Colonic mucosa (tissue), 4 donors: Measurements from ENCODE around the gene REG3G. TPM values are rescaled to one million over a fixed set of nuclear protein-coding genes. Genes with fewer than 3 reads are reported as not detected.

Source experiments
- DNase-seq: peaks from one replicate; pipeline ENCODE4 v3.0.0-alpha.2; 2020
- H3K27ac ChIP-seq: fragments of 200-600 bp; one replicate; pipeline ENCODE4 v1.8.0; 2021
- H3K27me3 ChIP-seq: fragments of 200-600 bp; one replicate; pipeline ENCODE4 v1.8.0; 2021
- H3K36me3 ChIP-seq: fragments of 200-600 bp; one replicate; pipeline ENCODE4 v1.8.0; 2021
- H3K4me1 ChIP-seq: fragments of 200-600 bp; one replicate; pipeline ENCODE4 v1.8.0; 2021; ENCODE audit warnings: mild to moderate bottlenecking
- H3K4me3 ChIP-seq: fragments of 200-600 bp; one replicate; pipeline ENCODE4 v1.8.0; 2021
- H3K9ac ChIP-seq, 2 donors: one replicate each; pipeline ENCODE4 v1.7.0; 2013; ENCODE audit warnings: control low read depth in 2 of 2, low read depth in 2 of 2, low read length in 2 of 2
- H3K9me3 ChIP-seq: fragments of 200-600 bp; one replicate; pipeline ENCODE4 v1.8.0; 2021
- intact Hi-C: fragments of 100-400 bp; cut with DNase I; formaldehyde crosslinking; loops from one replicate; pipeline ENCODE4 v1.14.1; 2022
- total RNA-seq, 2 donors: library from RNA; stranded (reverse); fragmentation: NEBNext Ultra II Directional in 1 of 2; extraction: Animal tissue kit (Norgen Biotek cat#: 25700) in 1 of 2; gene quantifications; one replicate each; pipeline ENCODE4 v1.2.1, GENCODE V29; 2021
- TF ChIP-seq, protein P1 (sequence below): fragments of 200-600 bp; IDR thresholded peaks from one replicate; pipeline ENCODE4 v1.8.0; 2022; ENCODE audit warnings: antibody characterized with exemption, mild to moderate bottlenecking
- donor health status: healthy.
- donor health status: DM: no; HTN: no; CAD: no.
- donor health status: DM: no; HTN: no; CAD: no.

The REG3G gene
- total RNA-seq, 2 donors from 2014 or later, result 1.1 TPM; not detected in 1

DNA sequence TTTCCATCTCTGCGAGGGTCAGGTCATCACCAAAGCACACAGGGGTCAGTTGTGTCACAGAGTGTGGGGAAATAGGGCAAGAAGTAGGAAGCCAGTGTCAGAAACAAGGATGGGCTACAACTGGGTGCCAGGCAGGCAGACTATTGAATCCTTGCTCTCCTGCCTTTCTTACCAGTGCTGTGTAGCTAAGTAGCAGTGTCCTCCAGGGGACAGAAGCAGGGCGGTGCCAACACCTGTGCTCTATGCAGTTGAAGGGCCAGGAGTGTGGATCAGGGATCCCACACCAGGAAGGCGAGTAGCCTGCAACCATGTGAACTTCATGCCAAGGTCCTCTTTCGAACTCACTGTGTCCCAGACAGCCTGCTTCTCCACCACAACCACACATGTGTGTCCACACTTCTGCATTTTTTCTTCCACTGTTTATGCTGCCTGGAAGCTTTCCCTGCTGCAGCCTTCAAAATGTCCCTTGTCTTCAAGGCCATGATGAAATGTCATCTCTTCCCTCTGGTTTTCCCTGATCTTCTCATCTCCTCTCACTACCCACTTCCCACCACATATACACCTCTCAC is 25.4 kb upstream of the REG3G start:
- DNase-seq, result no peak
- Histone ChIP-seq H3K9me3 (no peaks in the 10 kb centered on the region), H3K27me3 (no peaks in the 10 kb centered on the region), H3K4me3 (no peak overlapping the region), H3K27ac (no peak overlapping the region), H3K4me1 (no peaks in the 10 kb centered on the region), H3K36me3 (no peaks in the 10 kb centered on the region), H3K9ac (no peak overlapping the region)
- TF ChIP-seq, protein P1, sequence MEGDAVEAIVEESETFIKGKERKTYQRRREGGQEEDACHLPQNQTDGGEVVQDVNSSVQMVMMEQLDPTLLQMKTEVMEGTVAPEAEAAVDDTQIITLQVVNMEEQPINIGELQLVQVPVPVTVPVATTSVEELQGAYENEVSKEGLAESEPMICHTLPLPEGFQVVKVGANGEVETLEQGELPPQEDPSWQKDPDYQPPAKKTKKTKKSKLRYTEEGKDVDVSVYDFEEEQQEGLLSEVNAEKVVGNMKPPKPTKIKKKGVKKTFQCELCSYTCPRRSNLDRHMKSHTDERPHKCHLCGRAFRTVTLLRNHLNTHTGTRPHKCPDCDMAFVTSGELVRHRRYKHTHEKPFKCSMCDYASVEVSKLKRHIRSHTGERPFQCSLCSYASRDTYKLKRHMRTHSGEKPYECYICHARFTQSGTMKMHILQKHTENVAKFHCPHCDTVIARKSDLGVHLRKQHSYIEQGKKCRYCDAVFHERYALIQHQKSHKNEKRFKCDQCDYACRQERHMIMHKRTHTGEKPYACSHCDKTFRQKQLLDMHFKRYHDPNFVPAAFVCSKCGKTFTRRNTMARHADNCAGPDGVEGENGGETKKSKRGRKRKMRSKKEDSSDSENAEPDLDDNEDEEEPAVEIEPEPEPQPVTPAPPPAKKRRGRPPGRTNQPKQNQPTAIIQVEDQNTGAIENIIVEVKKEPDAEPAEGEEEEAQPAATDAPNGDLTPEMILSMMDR, result no peak
- intact Hi-C loops, result no loop called here

DNA sequence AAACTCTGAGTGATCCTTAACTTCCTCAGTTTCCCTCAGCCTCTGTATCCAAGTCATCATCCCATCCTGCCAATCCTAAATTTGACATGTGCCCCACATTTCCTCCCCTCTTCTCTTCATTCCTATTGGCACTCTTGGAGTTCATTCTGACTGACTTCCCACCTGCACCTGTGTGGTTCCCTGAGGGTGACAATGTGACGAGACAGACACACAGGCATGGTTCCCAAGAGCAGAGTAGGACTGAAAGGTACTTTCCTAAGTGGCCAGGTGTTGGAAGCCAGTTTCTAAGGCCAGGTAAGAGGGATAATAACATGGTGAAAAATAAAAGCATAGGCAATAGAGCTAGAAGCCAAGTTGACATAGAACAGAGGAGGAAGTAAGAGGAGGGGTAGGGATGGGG is 24.2 kb upstream of the REG3G start:
- TF ChIP-seq, protein P1, result no peak
- intact Hi-C loops, result no loop called here

DNA sequence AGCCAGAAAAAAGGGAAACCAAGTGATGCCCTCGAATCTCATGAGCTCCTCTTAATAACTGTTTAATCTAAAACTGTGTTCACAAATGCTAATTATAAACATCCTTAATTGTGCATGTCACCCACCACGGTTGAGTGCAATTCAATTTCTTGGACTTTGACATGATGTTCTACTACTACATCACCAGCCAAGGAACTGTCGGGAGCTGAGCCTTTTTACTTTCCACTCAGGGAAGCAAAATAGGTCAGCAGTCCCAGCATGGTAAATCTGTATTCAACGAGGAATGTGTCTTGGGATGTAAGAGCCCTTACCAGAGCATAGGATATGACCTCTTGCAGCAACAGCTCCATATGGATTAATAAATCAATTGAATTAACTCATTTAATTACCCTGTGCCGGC is 20.8 kb upstream of the REG3G start:
- no peaks in the 10 kb centered on the region for H3K36me3 ChIP-seq
- no peaks in the 10 kb centered on the region for H3K27me3 ChIP-seq
- H3K4me1 ChIP-seq, result no peaks in the 10 kb centered on the region
- H3K4me3 ChIP-seq, result no peak overlapping the region
- no peaks in the 10 kb centered on the region for H3K9me3 ChIP-seq
- DNase-seq, result no peak
- TF ChIP-seq, protein P1, result no peak
- no peak overlapping the region for H3K27ac ChIP-seq
- intact Hi-C loops, result no loop called here
- no peak overlapping the region for H3K9ac ChIP-seq

More for the DNA sequence above, 24.2 kb upstream of the REG3G start:
- Histone ChIP-seq H3K4me3 (no peak overlapping the region), H3K9ac (no peak overlapping the region), H3K36me3 (no peaks in the 10 kb centered on the region), H3K9me3 (no peaks in the 10 kb centered on the region), H3K4me1 (no peaks in the 10 kb centered on the region), H3K27me3 (no peaks in the 10 kb centered on the region), H3K27ac (no peak overlapping the region)
- DNase-seq, result no peak

DNA sequence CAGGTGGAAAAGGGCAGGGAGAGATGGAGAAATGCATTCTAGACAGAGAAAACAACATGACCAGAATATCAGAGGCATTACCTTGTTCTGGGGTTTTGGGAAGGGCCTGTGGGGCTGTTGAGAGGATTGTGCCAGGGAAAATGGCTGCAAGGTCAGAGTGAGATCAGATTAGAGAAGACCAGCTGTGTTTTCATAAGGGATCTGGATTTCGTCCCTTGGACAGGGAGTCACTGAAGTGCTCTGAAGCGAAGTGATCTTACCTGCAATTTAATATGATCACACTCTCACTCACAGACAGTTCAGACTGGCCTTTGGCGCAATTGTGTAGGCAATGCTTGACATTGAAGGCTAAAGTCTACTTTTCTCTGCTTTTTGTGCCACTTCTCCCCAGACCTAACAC is 20.3 kb upstream of the REG3G start:
- Histone ChIP-seq H3K4me1 (no peaks in the 10 kb centered on the region), H3K27me3 (no peaks in the 10 kb centered on the region), H3K36me3 (no peaks in the 10 kb centered on the region), H3K4me3 (no peak overlapping the region), H3K27ac (no peak overlapping the region), H3K9me3 (no peaks in the 10 kb centered on the region), H3K9ac (no peak overlapping the region)
- TF ChIP-seq, protein P1, result no peak
- intact Hi-C loops, result no loop called here
- no peak for DNase-seq

DNA sequence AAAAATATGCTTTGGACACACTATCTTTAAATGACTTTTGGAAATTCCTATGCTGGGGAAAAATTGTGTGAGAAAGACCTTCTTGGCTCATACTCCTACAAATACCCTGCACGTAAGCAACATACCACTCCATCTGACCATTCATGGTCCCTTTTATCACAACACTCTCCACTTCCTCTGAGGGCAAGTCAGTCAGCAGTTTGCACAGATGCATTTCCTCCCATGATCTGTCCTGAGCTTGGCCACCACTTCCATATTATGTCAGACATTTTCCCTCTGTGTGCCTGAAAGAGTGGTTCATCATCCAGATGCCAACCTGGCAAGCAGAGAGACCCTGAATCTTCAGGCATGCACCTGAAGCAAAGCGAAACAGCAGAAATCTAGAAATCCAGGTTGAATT is 16.1 kb upstream of the REG3G start:
- TF ChIP-seq, protein P1, result no peak
- H3K9ac ChIP-seq, result no peak overlapping the region
- no peaks in the 10 kb centered on the region for H3K9me3 ChIP-seq
- intact Hi-C loops, result no loop called here
- no peaks in the 10 kb centered on the region for H3K36me3 ChIP-seq
- no peak overlapping the region for H3K4me3 ChIP-seq
- no peaks in the 10 kb centered on the region for H3K27me3 ChIP-seq
- no peaks in the 10 kb centered on the region for H3K4me1 ChIP-seq
- H3K27ac ChIP-seq, result no peak overlapping the region
- no peak for DNase-seq
